CD14-positive monocyte (primary cell): ENCODE measurements around the gene CCNY. TPM values are rescaled to one million over a fixed set of nuclear protein-coding genes. Genes with fewer than 3 reads are reported as not detected.

Experiments used
- DNase-seq, 3 donors: peaks; one replicate each; pipeline ENCODE4 v3.0.0-alpha.2; 2011 to 2022
- H2AFZ ChIP-seq: 2 replicates; pipeline ENCODE4 v1.6.0; 2012; ENCODE audit warnings: mild to moderate bottlenecking, low read depth, low read length, inconsistent platforms; ENCODE audit not compliant: insufficient read depth, poor library complexity, severe bottlenecking
- H3K27ac ChIP-seq, 2 donors: 1 replicate in 1 of 2; 2 replicates in 1 of 2; pipeline ENCODE4 v1.5.1; 2012 to 2013; ENCODE audit warnings: low read length in 2 of 2, control low read depth in 1 of 2, inconsistent platforms in 1 of 2, low read depth in 1 of 2, mild to moderate bottlenecking in 1 of 2
- H3K27me3 ChIP-seq, 2 donors: one replicate each; pipeline versions ENCODE4 v1.6.0 to v1.6.1; 2011 to 2013; ENCODE audit warnings: low read length in 2 of 2; ENCODE audit not compliant: control insufficient read depth in 2 of 2, insufficient read depth in 2 of 2
- H3K36me3 ChIP-seq, 2 donors: replicated peaks in 1 of 2; 1 replicate in 1 of 2; 2 replicates in 1 of 2; pipeline versions ENCODE4 v1.5.1 to v1.6.1; 2012 to 2013; ENCODE audit warnings: low read length in 2 of 2, control low read depth in 1 of 2, inconsistent platforms in 1 of 2, mild to moderate bottlenecking in 1 of 2; ENCODE audit not compliant: insufficient read depth in 2 of 2, control insufficient read depth in 1 of 2
- H3K4me1 ChIP-seq, 2 donors: 1 replicate in 1 of 2; 2 replicates in 1 of 2; pipeline versions ENCODE4 v1.5.1 to v1.6.1; 2012 to 2013; ENCODE audit warnings: low read length in 2 of 2, control low read depth in 1 of 2, inconsistent platforms in 1 of 2, mild to moderate bottlenecking in 1 of 2, moderate library complexity in 1 of 2; ENCODE audit not compliant: insufficient read depth in 2 of 2, control insufficient read depth in 1 of 2
- H3K4me2 ChIP-seq: replicated peaks from 2 replicates; pipeline ENCODE3; 2012; ENCODE audit warnings: low read length, moderate library complexity, mild to moderate bottlenecking; ENCODE audit not compliant: poor library complexity, severe bottlenecking; ENCODE audit errors: extremely low read depth
- H3K4me3 ChIP-seq, 3 experiments: fragments of 200-600 bp in 1 of 3; sonication (generic) in 1 of 3; replicated peaks in 1 of 3; 1 replicate in 2 of 3; 2 replicates in 1 of 3; pipeline ENCODE4 v1.5.1; 2011 to 2013; ENCODE audit warnings: low read length in 3 of 3, mild to moderate bottlenecking in 3 of 3, control low read depth in 2 of 3, low read depth in 2 of 3, inconsistent platforms in 1 of 3, moderate library complexity in 1 of 3
- H3K79me2 ChIP-seq: 2 replicates; pipeline ENCODE4 v1.6.0; 2012; ENCODE audit warnings: mild to moderate bottlenecking, control low read depth, inconsistent platforms, low read length, moderate library complexity; ENCODE audit not compliant: insufficient read depth
- H3K9ac ChIP-seq: 2 replicates; pipeline ENCODE4 v1.6.0; 2017; ENCODE audit warnings: low read length, mild to moderate bottlenecking; ENCODE audit not compliant: insufficient read depth, poor library complexity, severe bottlenecking
- H3K9me3 ChIP-seq, 2 donors: replicated peaks in 1 of 2; 1 replicate in 1 of 2; 2 replicates in 1 of 2; pipeline versions ENCODE4 v1.5.1 to v1.6.1; 2012 to 2013; ENCODE audit warnings: low read length in 2 of 2, control low read depth in 1 of 2; ENCODE audit not compliant: control insufficient read depth in 1 of 2, insufficient read depth in 1 of 2
- H4K20me1 ChIP-seq: 2 replicates; pipeline ENCODE4 v1.6.0; 2012; ENCODE audit warnings: mild to moderate bottlenecking, low read length, control low read depth, moderate library complexity; ENCODE audit not compliant: insufficient read depth
- H3K27ac Mint-ChIP-seq, 7 donors: one replicate each; pipeline ENCODE4 v1.8.0; 2020; ENCODE audit warnings: mild to moderate bottlenecking in 7 of 7, mixed read lengths in 7 of 7, moderate library complexity in 6 of 7, inconsistent platforms in 2 of 7
- H3K27me3 Mint-ChIP-seq, 3 donors: one replicate each; pipeline ENCODE4 v1.8.0; 2021 to 2022; ENCODE audit warnings: low read depth in 3 of 3, mild to moderate bottlenecking in 3 of 3, mixed read lengths in 3 of 3, moderate library complexity in 3 of 3, inconsistent platforms in 1 of 3
- H3K36me3 Mint-ChIP-seq, 2 donors: one replicate each; pipeline ENCODE4 v1.8.0; 2020; ENCODE audit warnings: mixed read lengths in 2 of 2, inconsistent platforms in 1 of 2, mild to moderate bottlenecking in 1 of 2
- H3K4me1 Mint-ChIP-seq: one replicate; pipeline ENCODE4 v1.8.0; 2020; ENCODE audit warnings: mild to moderate bottlenecking, mixed read lengths
- H3K4me3 Mint-ChIP-seq, 2 donors: one replicate each; pipeline ENCODE4 v1.8.0; 2020; ENCODE audit warnings: mild to moderate bottlenecking in 2 of 2, mixed read lengths in 2 of 2, moderate library complexity in 1 of 2
- H3K9me3 Mint-ChIP-seq, 7 donors: one replicate each; pipeline ENCODE4 v1.8.0; 2020 to 2022; ENCODE audit warnings: mixed read lengths in 7 of 7, mild to moderate bottlenecking in 6 of 7, moderate library complexity in 6 of 7, inconsistent platforms in 2 of 7
- WGBS: methylation state at CpG from one replicate; pipeline ENCODE4 v1.1.5; 2013; ENCODE audit warnings: missing lambda C conversion rate; ENCODE audit not compliant: insufficient coverage; 5-methylcytosine and 5-hydroxymethylcytosine counted together
- intact Hi-C, 2 donors: fragments of 100-400 bp; cut with micrococcal nuclease; formaldehyde crosslinking; loops; one replicate each; pipeline versions ENCODE4 v1.15.0 to v1.15.1; 2023
- polyA plus RNA-seq, 3 donors: library from polyadenylated mRNA; depleted of rRNA in 1 of 3; unstranded in 2 of 3; stranded (reverse) in 1 of 3; fragments of 300-500 nt in 2 of 3; fragments of >200 nt in 1 of 3; fragmentation: Illumina TruSeq in 2 of 3; gene quantifications; 1 replicate in 2 of 3; 2 replicates in 1 of 3; pipeline ENCODE4 v1.2.3, GENCODE V29; 2012 to 2021
- TF ChIP-seq, protein P1 (sequence below): fragments of 200-600 bp; IDR thresholded peaks from one replicate; pipeline ENCODE4 v1.8.0; 2022; ENCODE audit warnings: antibody characterized with exemption, mild to moderate bottlenecking

CCNY gene
- polyA plus RNA-seq, 3 donors, result 39.9 to 116 (median 64.8) TPM

DNA sequence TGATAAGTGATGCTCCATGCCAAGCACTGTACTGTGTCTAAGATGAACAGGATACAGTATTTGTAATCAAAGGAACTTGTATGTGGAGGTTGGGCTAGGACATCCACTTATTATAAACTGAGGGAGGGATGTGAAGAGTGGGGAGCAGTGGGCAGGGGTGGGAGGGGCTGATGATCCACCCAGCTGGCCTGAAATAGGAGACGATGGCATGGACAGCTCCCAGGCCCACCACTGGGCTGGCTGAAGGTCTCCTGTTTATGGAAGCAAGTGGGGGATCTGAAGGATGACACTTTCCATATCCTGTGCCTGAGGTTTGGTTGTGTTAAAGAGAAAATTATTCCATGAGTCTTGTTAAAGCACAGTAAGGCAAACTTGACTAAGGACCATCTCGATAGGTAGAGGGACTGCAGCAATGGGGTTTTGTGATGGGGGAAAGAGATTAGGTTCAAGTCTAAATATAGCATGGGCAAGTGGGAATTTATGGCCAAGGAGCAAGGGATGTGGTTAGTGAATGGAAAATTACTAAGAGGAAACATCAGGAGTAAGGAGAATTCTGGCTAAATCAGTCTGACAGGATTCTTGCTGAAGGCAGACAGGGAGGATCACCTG lies 124.6 kb downstream of the CCNY start:
- intact Hi-C loops, result no loop called here
- no peaks in the 10 kb centered on the region for H3K9me3 ChIP-seq
- H3K4me1 ChIP-seq, result peaks cover 46 to 61% of the 10 kb centered on the region in 2 donors
- Mint-ChIP-seq H3K4me1 (peaks cover 49% of the 10 kb centered on the region), H3K27ac (peak overlapping the region in 3 of 7 donors; percentile 16 to 71 (median 38)), H3K9me3 (no peaks in the 10 kb centered on the region), H3K4me3 (no peak overlapping the region), H3K27me3 (peaks cover 0 to 2% (median 0%) of the 10 kb centered on the region in 3 donors), H3K36me3 (peaks cover 9 to 16% of the 10 kb centered on the region in 2 donors)
- TF ChIP-seq, protein P1, sequence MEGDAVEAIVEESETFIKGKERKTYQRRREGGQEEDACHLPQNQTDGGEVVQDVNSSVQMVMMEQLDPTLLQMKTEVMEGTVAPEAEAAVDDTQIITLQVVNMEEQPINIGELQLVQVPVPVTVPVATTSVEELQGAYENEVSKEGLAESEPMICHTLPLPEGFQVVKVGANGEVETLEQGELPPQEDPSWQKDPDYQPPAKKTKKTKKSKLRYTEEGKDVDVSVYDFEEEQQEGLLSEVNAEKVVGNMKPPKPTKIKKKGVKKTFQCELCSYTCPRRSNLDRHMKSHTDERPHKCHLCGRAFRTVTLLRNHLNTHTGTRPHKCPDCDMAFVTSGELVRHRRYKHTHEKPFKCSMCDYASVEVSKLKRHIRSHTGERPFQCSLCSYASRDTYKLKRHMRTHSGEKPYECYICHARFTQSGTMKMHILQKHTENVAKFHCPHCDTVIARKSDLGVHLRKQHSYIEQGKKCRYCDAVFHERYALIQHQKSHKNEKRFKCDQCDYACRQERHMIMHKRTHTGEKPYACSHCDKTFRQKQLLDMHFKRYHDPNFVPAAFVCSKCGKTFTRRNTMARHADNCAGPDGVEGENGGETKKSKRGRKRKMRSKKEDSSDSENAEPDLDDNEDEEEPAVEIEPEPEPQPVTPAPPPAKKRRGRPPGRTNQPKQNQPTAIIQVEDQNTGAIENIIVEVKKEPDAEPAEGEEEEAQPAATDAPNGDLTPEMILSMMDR, result no peak
- WGBS, result 73% methylated on average over 1 of the region's 2 CpGs
- DNase-seq, result no peak
- no peak overlapping the region for H3K4me2 ChIP-seq
- no peaks in the 10 kb centered on the region for H3K27me3 ChIP-seq
- H3K9ac ChIP-seq, result no peak overlapping the region
- no peak overlapping the region for H2AFZ ChIP-seq
- peaks cover 94% of the 10 kb centered on the region for H4K20me1 ChIP-seq
- no peaks in the 10 kb centered on the region for H3K36me3 ChIP-seq
- H3K79me2 ChIP-seq, result peaks cover 100% of the 10 kb centered on the region
- H3K4me3 ChIP-seq, result no peak overlapping the region
- peak overlapping the region in 1 of 2 donors; percentile 15 for H3K27ac ChIP-seq

- no peaks in the 10 kb centered on the region for H3K36me3 ChIP-seq
- intact Hi-C loops, result no loop called here
- peaks cover 100% of the 10 kb centered on the region for H3K79me2 ChIP-seq
- peaks cover 100% of the 10 kb centered on the region for H4K20me1 ChIP-seq
- DNase-seq, result no peak
- H3K4me3 ChIP-seq, result no peak overlapping the region
- Mint-ChIP-seq H3K9me3 (no peaks in the 10 kb centered on the region), H3K4me1 (peaks cover 37% of the 10 kb centered on the region), H3K27ac (peak overlapping the region in 5 of 7 donors; percentile 6 to 58 (median 30)), H3K4me3 (no peak overlapping the region), H3K36me3 (peaks cover 5 to 8% of the 10 kb centered on the region in 2 donors), H3K27me3 (peaks cover 0 to 2% (median 0%) of the 10 kb centered on the region in 3 donors)
- no peaks in the 10 kb centered on the region for H3K27me3 ChIP-seq
- no peak overlapping the region for H3K9ac ChIP-seq
- H3K4me2 ChIP-seq, result no peak overlapping the region
- peak overlapping the region; percentile 9 to 50 for H3K27ac ChIP-seq
- WGBS, result 97% methylated on average over 4 of the region's 5 CpGs
- H3K4me1 ChIP-seq, result peaks cover 41 to 47% of the 10 kb centered on the region in 2 donors
- TF ChIP-seq, protein P1, result no peak
- no peaks in the 10 kb centered on the region for H3K9me3 ChIP-seq
- no peak overlapping the region for H2AFZ ChIP-seq
These were observed 126.2 kb downstream of the CCNY start for GRCh38 chr10:35462491-35462934.
